ENCODE results near the gene HSP90AA1.

DNA sequence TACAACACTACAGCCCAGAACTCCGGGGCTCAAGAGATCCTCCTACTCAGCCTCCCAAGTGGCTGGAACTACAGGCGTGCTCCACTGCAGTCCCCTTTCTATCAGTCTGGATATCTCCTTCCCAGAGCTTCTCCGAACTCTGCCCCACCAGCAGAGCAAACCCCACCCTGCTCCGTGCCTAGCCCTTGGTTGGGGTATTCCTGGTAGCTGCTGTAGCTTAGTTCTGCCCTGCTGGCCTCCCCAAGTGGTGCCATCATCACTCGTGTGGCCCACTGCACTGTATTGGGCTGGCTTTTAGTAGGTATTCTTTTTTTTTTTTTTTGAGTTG is 9.5 kb downstream of the HSP90AA1 start:
- TF ChIP-seq, protein P1, sequence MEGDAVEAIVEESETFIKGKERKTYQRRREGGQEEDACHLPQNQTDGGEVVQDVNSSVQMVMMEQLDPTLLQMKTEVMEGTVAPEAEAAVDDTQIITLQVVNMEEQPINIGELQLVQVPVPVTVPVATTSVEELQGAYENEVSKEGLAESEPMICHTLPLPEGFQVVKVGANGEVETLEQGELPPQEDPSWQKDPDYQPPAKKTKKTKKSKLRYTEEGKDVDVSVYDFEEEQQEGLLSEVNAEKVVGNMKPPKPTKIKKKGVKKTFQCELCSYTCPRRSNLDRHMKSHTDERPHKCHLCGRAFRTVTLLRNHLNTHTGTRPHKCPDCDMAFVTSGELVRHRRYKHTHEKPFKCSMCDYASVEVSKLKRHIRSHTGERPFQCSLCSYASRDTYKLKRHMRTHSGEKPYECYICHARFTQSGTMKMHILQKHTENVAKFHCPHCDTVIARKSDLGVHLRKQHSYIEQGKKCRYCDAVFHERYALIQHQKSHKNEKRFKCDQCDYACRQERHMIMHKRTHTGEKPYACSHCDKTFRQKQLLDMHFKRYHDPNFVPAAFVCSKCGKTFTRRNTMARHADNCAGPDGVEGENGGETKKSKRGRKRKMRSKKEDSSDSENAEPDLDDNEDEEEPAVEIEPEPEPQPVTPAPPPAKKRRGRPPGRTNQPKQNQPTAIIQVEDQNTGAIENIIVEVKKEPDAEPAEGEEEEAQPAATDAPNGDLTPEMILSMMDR (IDR thresholded peaks at IDR 0.05), result no peak
- no peak for TF ChIP-seq POLR2A (IDR thresholded peaks at IDR 0.05)
